ENCODE data around the gene GPR152.

DNA sequence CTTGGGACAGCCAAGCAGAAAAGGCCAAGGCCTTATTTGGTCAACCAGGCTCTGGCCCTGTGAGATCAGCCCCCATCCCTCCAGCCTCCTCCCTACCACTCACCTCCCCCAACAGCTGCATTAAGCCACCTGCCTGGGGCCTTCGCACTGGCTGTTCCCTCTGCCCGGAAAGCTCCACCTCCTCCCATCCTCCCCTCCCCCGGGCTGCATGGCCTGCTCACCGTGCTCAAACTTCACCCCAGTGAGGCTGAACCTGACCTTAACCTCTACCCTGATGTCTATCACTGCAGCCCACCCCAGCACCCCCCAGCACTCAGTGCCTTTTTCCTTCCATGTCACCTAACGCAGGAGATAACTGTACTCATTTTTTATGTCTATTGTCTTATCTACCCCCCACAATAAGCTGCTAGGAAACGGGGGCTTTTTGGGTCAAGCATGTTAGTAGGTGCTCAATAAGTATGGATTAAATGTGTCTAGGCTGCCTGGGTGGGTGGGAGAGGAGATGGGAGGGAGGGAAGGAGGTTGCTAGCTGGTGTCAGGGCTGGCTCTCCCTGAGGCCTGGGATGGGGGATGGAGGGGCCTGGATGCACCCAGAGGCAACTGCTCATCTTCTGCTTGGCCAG lies 16.0 kb downstream of the GPR152 start:
- TF ChIP-seq, protein P1, sequence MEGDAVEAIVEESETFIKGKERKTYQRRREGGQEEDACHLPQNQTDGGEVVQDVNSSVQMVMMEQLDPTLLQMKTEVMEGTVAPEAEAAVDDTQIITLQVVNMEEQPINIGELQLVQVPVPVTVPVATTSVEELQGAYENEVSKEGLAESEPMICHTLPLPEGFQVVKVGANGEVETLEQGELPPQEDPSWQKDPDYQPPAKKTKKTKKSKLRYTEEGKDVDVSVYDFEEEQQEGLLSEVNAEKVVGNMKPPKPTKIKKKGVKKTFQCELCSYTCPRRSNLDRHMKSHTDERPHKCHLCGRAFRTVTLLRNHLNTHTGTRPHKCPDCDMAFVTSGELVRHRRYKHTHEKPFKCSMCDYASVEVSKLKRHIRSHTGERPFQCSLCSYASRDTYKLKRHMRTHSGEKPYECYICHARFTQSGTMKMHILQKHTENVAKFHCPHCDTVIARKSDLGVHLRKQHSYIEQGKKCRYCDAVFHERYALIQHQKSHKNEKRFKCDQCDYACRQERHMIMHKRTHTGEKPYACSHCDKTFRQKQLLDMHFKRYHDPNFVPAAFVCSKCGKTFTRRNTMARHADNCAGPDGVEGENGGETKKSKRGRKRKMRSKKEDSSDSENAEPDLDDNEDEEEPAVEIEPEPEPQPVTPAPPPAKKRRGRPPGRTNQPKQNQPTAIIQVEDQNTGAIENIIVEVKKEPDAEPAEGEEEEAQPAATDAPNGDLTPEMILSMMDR (conservative IDR thresholded peaks at IDR 0.05; ENCODE audit: low read length) = no peak
- no peak for TF ChIP-seq EZH2phosphoT487 (IDR thresholded peaks at IDR 0.05; ENCODE audit: borderline replicate concordance, low read depth, low read length)
